Osteocyte (in vitro differentiated cells): ENCODE data around the gene PDIA5. TPM values are rescaled to one million over a fixed set of nuclear protein-coding genes. Genes with fewer than 3 reads are reported as not detected.

Experiments
- DNase-seq: peaks from one replicate; pipeline ENCODE4 v3.0.0; 2021; ENCODE audit warnings: mixed read lengths; ENCODE audit not compliant: unreplicated experiment; ENCODE audit errors: extremely low spot score
- H3K27ac Mint-ChIP-seq: one replicate; pipeline ENCODE4 v1.8.0; 2021; ENCODE audit warnings: mild to moderate bottlenecking, mixed read lengths; ENCODE audit not compliant: unreplicated experiment
- H3K27me3 Mint-ChIP-seq: one replicate; pipeline ENCODE4 v1.8.0; 2021; ENCODE audit warnings: mixed read lengths; ENCODE audit not compliant: unreplicated experiment
- H3K36me3 Mint-ChIP-seq: one replicate; pipeline ENCODE4 v1.8.0; 2021; ENCODE audit warnings: mixed read lengths; ENCODE audit not compliant: unreplicated experiment
- H3K4me1 Mint-ChIP-seq: one replicate; pipeline ENCODE4 v1.8.0; 2021; ENCODE audit warnings: mixed read lengths; ENCODE audit not compliant: unreplicated experiment
- H3K4me3 Mint-ChIP-seq: one replicate; pipeline ENCODE4 v1.8.0; 2021; ENCODE audit warnings: mild to moderate bottlenecking, moderate library complexity, mixed read lengths; ENCODE audit not compliant: unreplicated experiment
- H3K9me3 Mint-ChIP-seq: one replicate; pipeline ENCODE4 v1.8.0; 2021; ENCODE audit warnings: mixed read lengths; ENCODE audit not compliant: unreplicated experiment
- CTCF ChIP-seq: fragments of 200-600 bp; sonication (generic); IDR thresholded peaks from 2 replicates; pipeline ENCODE4 v1.5.0; 2021; ENCODE audit warnings: antibody characterized with exemption, mild to moderate bottlenecking, moderate library complexity
- microRNA-seq: library from miRNA; unstranded; fragments of <30 nt; microRNA quantifications from one replicate; pipeline ENCODE4 v1.1.0, GENCODE V29; 2020; ENCODE audit not compliant: unreplicated experiment
- total RNA-seq: library from RNA; stranded (reverse); gene quantifications from 2 replicates; pipeline ENCODE4 v1.2.1, GENCODE V29; 2021

The PDIA5 gene
- total RNA-seq, 1 donor from 2014 or later, result 35.5 TPM

- Mint-ChIP-seq H3K36me3 (no peaks in the 10 kb centered on the region), H3K27me3 (no peaks in the 10 kb centered on the region), H3K27ac (peak overlapping the region; percentile 91), H3K4me1 (peaks cover 16% of the 10 kb centered on the region), H3K9me3 (no peaks in the 10 kb centered on the region), H3K4me3 (peak overlapping the region; percentile 91)
- TF ChIP-seq CTCF, result peak; percentile 8
- DNase-seq, result no peak
Measured at GRCh38 chr3:123202451-123202850, 135.6 kb downstream of the PDIA5 start.

Small RNA genes lying within 50 kb of the gene (microRNA-seq; reads per million reads assigned to microRNA genes)
- 1.6 reads per million for gene MIR7110

Other genes with a start within 250 kb of the PDIA5 start
- 1.3 TPM in 2 replicates for gene SEMA5B, start 39.3 kb upstream of the PDIA5 start, total RNA-seq
- gene SEC22A, start 134.9 kb downstream of the PDIA5 start, total RNA-seq, result 17.5 and 19.1 TPM in 2 replicates